K562 (cell line): ENCODE measurements around the gene PRR14. TPM values are rescaled to one million over a fixed set of nuclear protein-coding genes. Genes with fewer than 3 reads are reported as not detected.

Experiments
- HCFC1 ChIP-seq: IDR thresholded peaks from 2 replicates; pipeline ENCODE4 v1.6.1; 2012; ENCODE audit warnings: low read depth, low read length, improper control_type of control experiment
- L3MBTL2 ChIP-seq: fragments of 450-650 bp; IDR thresholded peaks from 2 replicates; pipeline ENCODE4 v1.6.1; 2016; ENCODE audit warnings: mild to moderate bottlenecking, moderate library complexity
- MCM5 ChIP-seq: fragments of 450-650 bp; IDR thresholded peaks from 2 replicates; pipeline ENCODE4 v1.6.1; 2016; ENCODE audit warnings: low read depth
- NUFIP1 ChIP-seq: fragments of 450-650 bp; IDR thresholded peaks from 2 replicates; pipeline ENCODE4 v1.6.1; 2018; ENCODE audit not compliant: partially characterized antibody
- polyA plus RNA-seq, 8 experiments: library from polyadenylated mRNA; depleted of rRNA in 4 of 8; stranded (reverse) in 5 of 8; unstranded in 3 of 8; fragments of >200 nt; fragmentation: Nextera tagmentation in 2 of 8; fragmentation: Illumina TruSeq in 1 of 8; extraction: Ambion mirVana in 2 of 8; extraction: Trizol in 1 of 8; gene quantifications; 2 replicates each; pipeline versions ENCODE4 v1.2.1 to v1.2.3, GENCODE V29; 2011 to 2014; ENCODE audit warnings: inconsistent platforms in 1 of 8, missing spikeins in 1 of 8
- total RNA-seq, 7 experiments: library from RNA; depleted of rRNA in 6 of 7; stranded (reverse); fragments of >200 nt in 6 of 7; fragmentation: Illumina TruSeq in 2 of 7; extraction: Trizol in 2 of 7; gene quantifications; 2 replicates each; pipeline versions ENCODE4 v1.2.1 to v1.2.3, GENCODE V29; 2011 to 2021; ENCODE audit warnings: low replicate concordance in 1 of 7
- TF ChIP-seq, protein P1 (sequence below): fragments of 450-650 bp; IDR thresholded peaks from 2 replicates; pipeline ENCODE4 v1.6.1; 2016; ENCODE audit warnings: mild to moderate bottlenecking, moderate library complexity
- TF ChIP-seq, protein P2 (sequence below): sonication (generic); formaldehyde crosslinking; IDR thresholded peaks from 2 replicates; pipeline ENCODE4 v1.9.0; 2022; ENCODE audit warnings: mild to moderate bottlenecking, missing genetic modification reagents

PRR14 gene
- total and polyA plus RNA-seq, 9 of the 15 experiments (the other 6 are each of a cell fraction or from before 2014, with no cell fraction given): 2.2 to 63.1 (median 11.5) TPM

DNA sequence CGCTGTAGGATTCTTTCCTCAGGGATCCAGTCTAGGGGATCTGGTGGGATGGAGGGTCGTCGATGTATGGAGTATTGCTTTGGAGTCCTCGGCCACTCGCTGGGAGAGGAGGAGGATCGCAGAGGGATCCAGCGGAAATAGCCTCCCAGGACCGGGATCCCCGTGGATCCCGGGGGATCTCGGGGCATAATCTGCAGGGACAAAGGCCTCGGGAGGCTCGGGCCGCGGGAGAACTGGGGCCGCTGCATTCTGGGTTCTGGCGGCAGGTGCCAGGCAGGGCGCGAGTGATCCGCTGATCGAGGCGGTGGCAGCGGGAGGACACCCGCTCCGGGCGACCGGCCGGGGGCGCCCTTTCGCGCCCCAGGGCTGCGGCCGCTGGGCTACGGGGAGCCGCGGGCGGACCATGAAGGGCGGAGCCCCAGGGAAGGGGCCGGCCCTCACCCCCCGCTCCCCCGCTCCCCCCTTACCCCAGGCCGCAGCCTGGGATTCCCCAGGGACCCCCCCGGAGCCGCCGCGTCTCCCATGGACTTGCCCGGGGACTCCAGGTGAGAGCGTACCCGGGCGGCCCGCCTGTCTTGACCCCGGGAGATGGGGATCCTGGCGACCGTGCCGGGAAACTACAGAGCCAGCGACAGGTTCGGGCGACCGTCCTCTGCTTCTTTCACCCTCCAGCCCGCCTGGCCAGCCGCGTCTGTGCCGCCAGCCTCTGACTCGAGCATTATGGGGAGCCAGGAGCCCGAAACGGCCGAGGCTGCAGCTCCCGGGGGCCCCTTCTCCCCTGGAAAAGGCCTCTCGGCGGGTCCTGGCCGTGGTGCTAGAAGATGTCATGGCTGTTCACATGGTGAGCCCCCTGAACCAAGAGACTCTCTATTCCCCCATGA lies 604 bp downstream of the PRR14 start (continued):
- TF ChIP-seq, protein P1, sequence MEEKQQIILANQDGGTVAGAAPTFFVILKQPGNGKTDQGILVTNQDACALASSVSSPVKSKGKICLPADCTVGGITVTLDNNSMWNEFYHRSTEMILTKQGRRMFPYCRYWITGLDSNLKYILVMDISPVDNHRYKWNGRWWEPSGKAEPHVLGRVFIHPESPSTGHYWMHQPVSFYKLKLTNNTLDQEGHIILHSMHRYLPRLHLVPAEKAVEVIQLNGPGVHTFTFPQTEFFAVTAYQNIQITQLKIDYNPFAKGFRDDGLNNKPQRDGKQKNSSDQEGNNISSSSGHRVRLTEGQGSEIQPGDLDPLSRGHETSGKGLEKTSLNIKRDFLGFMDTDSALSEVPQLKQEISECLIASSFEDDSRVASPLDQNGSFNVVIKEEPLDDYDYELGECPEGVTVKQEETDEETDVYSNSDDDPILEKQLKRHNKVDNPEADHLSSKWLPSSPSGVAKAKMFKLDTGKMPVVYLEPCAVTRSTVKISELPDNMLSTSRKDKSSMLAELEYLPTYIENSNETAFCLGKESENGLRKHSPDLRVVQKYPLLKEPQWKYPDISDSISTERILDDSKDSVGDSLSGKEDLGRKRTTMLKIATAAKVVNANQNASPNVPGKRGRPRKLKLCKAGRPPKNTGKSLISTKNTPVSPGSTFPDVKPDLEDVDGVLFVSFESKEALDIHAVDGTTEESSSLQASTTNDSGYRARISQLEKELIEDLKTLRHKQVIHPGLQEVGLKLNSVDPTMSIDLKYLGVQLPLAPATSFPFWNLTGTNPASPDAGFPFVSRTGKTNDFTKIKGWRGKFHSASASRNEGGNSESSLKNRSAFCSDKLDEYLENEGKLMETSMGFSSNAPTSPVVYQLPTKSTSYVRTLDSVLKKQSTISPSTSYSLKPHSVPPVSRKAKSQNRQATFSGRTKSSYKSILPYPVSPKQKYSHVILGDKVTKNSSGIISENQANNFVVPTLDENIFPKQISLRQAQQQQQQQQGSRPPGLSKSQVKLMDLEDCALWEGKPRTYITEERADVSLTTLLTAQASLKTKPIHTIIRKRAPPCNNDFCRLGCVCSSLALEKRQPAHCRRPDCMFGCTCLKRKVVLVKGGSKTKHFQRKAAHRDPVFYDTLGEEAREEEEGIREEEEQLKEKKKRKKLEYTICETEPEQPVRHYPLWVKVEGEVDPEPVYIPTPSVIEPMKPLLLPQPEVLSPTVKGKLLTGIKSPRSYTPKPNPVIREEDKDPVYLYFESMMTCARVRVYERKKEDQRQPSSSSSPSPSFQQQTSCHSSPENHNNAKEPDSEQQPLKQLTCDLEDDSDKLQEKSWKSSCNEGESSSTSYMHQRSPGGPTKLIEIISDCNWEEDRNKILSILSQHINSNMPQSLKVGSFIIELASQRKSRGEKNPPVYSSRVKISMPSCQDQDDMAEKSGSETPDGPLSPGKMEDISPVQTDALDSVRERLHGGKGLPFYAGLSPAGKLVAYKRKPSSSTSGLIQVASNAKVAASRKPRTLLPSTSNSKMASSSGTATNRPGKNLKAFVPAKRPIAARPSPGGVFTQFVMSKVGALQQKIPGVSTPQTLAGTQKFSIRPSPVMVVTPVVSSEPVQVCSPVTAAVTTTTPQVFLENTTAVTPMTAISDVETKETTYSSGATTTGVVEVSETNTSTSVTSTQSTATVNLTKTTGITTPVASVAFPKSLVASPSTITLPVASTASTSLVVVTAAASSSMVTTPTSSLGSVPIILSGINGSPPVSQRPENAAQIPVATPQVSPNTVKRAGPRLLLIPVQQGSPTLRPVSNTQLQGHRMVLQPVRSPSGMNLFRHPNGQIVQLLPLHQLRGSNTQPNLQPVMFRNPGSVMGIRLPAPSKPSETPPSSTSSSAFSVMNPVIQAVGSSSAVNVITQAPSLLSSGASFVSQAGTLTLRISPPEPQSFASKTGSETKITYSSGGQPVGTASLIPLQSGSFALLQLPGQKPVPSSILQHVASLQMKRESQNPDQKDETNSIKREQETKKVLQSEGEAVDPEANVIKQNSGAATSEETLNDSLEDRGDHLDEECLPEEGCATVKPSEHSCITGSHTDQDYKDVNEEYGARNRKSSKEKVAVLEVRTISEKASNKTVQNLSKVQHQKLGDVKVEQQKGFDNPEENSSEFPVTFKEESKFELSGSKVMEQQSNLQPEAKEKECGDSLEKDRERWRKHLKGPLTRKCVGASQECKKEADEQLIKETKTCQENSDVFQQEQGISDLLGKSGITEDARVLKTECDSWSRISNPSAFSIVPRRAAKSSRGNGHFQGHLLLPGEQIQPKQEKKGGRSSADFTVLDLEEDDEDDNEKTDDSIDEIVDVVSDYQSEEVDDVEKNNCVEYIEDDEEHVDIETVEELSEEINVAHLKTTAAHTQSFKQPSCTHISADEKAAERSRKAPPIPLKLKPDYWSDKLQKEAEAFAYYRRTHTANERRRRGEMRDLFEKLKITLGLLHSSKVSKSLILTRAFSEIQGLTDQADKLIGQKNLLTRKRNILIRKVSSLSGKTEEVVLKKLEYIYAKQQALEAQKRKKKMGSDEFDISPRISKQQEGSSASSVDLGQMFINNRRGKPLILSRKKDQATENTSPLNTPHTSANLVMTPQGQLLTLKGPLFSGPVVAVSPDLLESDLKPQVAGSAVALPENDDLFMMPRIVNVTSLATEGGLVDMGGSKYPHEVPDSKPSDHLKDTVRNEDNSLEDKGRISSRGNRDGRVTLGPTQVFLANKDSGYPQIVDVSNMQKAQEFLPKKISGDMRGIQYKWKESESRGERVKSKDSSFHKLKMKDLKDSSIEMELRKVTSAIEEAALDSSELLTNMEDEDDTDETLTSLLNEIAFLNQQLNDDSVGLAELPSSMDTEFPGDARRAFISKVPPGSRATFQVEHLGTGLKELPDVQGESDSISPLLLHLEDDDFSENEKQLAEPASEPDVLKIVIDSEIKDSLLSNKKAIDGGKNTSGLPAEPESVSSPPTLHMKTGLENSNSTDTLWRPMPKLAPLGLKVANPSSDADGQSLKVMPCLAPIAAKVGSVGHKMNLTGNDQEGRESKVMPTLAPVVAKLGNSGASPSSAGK: no peak
- TF ChIP-seq, protein P2, sequence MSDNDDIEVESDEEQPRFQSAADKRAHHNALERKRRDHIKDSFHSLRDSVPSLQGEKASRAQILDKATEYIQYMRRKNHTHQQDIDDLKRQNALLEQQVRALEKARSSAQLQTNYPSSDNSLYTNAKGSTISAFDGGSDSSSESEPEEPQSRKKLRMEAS (CRISPR knock-in tag): no peak
- TF ChIP-seq MCM5 (no peak), NUFIP1 (no peak), L3MBTL2 (peak; percentile 44), HCFC1 (peak; percentile 56)
